IPS-18a (cell line): ENCODE data around the gene RAB30.
"Not testable (repeated sequence)": the region's sequence is repeated elsewhere in the genome, so short reads cannot be mapped to it uniquely, and the experiment has no call there.

Experiments
- H3K27ac ChIP-seq: one replicate; pipeline ENCODE4 v1.5.1; 2013; ENCODE audit warnings: low read length
- H3K27me3 ChIP-seq: one replicate; pipeline ENCODE4 v1.6.1; 2013; ENCODE audit warnings: mild to moderate bottlenecking, low read length; ENCODE audit not compliant: control insufficient read depth, insufficient read depth
- H3K36me3 ChIP-seq: one replicate; pipeline ENCODE4 v1.6.1; 2013; ENCODE audit warnings: low read depth, low read length; ENCODE audit not compliant: control insufficient read depth
- H3K4me1 ChIP-seq: one replicate; pipeline ENCODE4 v1.6.1; 2013; ENCODE audit warnings: low read depth, low read length; ENCODE audit not compliant: control insufficient read depth
- H3K4me3 ChIP-seq: one replicate; pipeline ENCODE4 v1.5.1; 2013; ENCODE audit warnings: low read length
- H3K9ac ChIP-seq: one replicate; pipeline ENCODE4 v1.6.1; 2013; ENCODE audit warnings: mild to moderate bottlenecking, low read length, moderate library complexity
- H3K9me3 ChIP-seq: one replicate; pipeline ENCODE4 v1.6.1; 2013; ENCODE audit warnings: low read depth, low read length; ENCODE audit not compliant: control insufficient read depth

RAB30 gene

DNA sequence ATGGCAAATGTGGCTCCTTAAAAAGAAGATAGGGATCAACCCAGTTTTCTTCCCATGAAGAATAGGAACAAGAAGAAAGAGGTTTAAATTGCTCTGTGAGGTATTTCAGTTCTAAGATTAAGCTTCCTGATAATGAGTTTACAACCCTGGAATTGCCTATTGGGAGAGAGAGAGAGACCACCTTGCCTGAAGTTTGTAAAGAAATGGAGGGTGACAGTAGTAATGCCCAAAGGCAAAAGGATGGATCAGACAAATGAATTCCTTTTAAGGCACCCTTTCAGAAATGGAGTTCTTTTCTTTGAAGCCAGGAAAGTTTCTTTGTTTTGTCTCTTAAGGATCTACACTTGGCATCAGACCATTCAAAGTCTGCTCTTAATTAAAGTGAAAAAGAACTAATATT lies 95.8 kb downstream of the RAB30 start:
- H3K9ac ChIP-seq, result no peak overlapping the region
- H3K9me3 ChIP-seq, result no peaks in the 10 kb centered on the region
- no peaks in the 10 kb centered on the region for H3K4me1 ChIP-seq
- no peak overlapping the region for H3K4me3 ChIP-seq
- H3K27me3 ChIP-seq, result no peaks in the 10 kb centered on the region
- no peaks in the 10 kb centered on the region for H3K36me3 ChIP-seq
- H3K27ac ChIP-seq, result no peak overlapping the region

DNA sequence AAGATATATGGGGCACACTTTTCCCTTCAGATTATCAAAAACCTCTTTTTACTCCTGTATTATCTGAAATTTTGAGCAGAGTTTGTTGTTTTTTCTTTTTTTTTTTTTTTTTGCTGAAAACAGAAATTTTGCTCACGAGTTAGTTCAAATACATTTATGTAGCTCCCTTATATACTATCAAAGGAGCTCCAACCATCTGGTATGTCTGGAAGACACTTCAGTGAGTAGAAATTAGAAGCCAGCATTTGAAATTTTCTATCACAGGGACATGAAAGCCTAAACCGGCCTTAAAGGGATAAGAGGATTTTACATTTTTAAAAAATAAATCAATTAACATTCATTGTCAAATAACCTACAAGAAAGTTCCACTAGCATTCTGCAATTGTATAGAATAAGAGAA lies 96.8 kb downstream of the RAB30 start:
- H3K9ac ChIP-seq, result no peak overlapping the region
- H3K4me3 ChIP-seq, result no peak overlapping the region
- H3K27me3 ChIP-seq, result no peaks in the 10 kb centered on the region
- no peaks in the 10 kb centered on the region for H3K36me3 ChIP-seq
- no peak overlapping the region for H3K27ac ChIP-seq
- H3K4me1 ChIP-seq, result no peaks in the 10 kb centered on the region
- H3K9me3 ChIP-seq, result no peaks in the 10 kb centered on the region

GRCh38 chr11:82974135-82974534 lies 97.6 kb downstream of the RAB30 start:
- H3K4me1 ChIP-seq, result no peaks in the 10 kb centered on the region
- H3K27ac ChIP-seq, result no peak overlapping the region
- no peaks in the 10 kb centered on the region for H3K9me3 ChIP-seq
- H3K36me3 ChIP-seq, result no peaks in the 10 kb centered on the region
- no peaks in the 10 kb centered on the region for H3K27me3 ChIP-seq
- H3K4me3 ChIP-seq, result no peak overlapping the region
- no peak overlapping the region for H3K9ac ChIP-seq

GRCh38 chr11:82972103-82972502 lies 99.6 kb downstream of the RAB30 start:
- H3K27me3 ChIP-seq, result no peaks in the 10 kb centered on the region
- no peaks in the 10 kb centered on the region for H3K4me1 ChIP-seq
- H3K4me3 ChIP-seq, result no peak overlapping the region
- H3K27ac ChIP-seq, result no peak overlapping the region
- H3K36me3 ChIP-seq, result no peaks in the 10 kb centered on the region
- no peak overlapping the region for H3K9ac ChIP-seq
- H3K9me3 ChIP-seq, result no peaks in the 10 kb centered on the region

GRCh38 chr11:82971519-82971946 lies 100.2 kb downstream of the RAB30 start:
- not testable (repeated sequence) for H3K4me1 ChIP-seq, H3K27me3 ChIP-seq, H3K27ac ChIP-seq, H3K4me3 ChIP-seq, H3K36me3 ChIP-seq, H3K9ac ChIP-seq, H3K9me3 ChIP-seq

DNA sequence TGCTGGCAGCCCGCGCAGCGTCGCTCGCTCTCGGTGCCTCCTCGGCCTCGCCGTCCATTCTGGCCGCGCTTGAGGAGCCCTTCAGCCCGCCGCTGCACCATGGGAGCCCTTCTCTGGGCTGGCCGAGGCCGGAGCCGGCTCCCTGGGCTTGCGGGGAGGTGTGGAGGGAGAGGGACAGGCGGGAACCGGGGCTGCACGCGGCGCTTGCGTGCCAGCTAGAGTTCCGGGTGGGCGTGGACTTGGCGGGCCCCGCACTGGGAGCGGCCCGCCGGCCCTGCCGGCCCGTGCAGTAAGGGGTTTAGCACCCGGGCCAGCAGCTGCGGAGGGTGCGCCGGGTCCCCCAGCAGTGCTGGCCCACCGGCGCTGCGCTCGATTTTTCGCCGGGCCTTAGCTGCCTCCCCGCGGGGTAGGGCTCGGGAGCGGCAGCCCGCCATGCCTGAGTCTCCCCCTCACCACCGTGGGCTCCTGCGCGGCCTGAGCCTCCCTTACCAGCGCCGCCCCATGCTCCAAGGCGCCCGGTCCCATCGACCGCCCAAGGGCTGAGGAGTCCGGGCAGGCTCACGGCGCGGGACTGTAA lies 101.1 kb downstream of the RAB30 start:
- H3K9ac ChIP-seq, H3K27ac ChIP-seq, H3K4me1 ChIP-seq: not testable (repeated sequence)

DNA sequence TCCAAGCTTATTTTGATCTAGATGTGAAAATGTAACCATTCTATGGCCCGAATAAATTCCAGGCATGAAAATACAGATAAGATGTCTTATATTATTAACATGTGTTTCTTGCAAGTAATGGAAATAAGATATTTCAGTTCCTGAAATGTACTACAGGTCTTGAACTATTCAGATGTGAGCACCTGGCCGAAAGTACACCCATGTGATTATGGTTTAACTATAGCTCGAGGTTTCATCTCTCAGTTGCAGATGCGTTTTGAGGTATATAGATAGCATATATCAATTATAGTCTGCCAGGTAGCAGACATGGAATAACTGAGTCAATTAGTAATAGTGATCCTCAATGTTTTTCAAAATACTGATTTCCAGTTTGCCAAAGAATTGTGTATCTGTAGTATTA lies 101.9 kb downstream of the RAB30 start:
- Histone ChIP-seq H3K27me3 (no peaks in the 10 kb centered on the region), H3K9me3 (no peaks in the 10 kb centered on the region), H3K27ac (no peak overlapping the region), H3K36me3 (no peaks in the 10 kb centered on the region), H3K4me3 (no peak overlapping the region), H3K4me1 (no peaks in the 10 kb centered on the region), H3K9ac (no peak overlapping the region)

More for the DNA sequence above, 101.1 kb downstream of the RAB30 start:
- not testable (repeated sequence) for H3K4me3 ChIP-seq, H3K36me3 ChIP-seq, H3K9me3 ChIP-seq, H3K27me3 ChIP-seq

GRCh38 chr11:82967381-82967780 lies 104.3 kb downstream of the RAB30 start:
- H3K27ac ChIP-seq, result no peak overlapping the region
- H3K4me1 ChIP-seq, result no peaks in the 10 kb centered on the region
- H3K9ac ChIP-seq, result no peak overlapping the region
- H3K27me3 ChIP-seq, result no peaks in the 10 kb centered on the region
- H3K36me3 ChIP-seq, result no peaks in the 10 kb centered on the region
- no peak overlapping the region for H3K4me3 ChIP-seq
- no peaks in the 10 kb centered on the region for H3K9me3 ChIP-seq

GRCh38 chr11:82962021-82962420 lies 109.7 kb downstream of the RAB30 start:
- H3K36me3 ChIP-seq, H3K9ac ChIP-seq, H3K27me3 ChIP-seq, H3K4me1 ChIP-seq, H3K27ac ChIP-seq, H3K4me3 ChIP-seq, H3K9me3 ChIP-seq: not testable (repeated sequence)

GRCh38 chr11:82960779-82961143 lies 110.9 kb downstream of the RAB30 start:
- Histone ChIP-seq H3K27ac (no peak overlapping the region), H3K4me3 (no peak overlapping the region), H3K9ac (no peak overlapping the region), H3K36me3 (no peaks in the 10 kb centered on the region), H3K4me1 (peaks cover 4% of the 10 kb centered on the region), H3K27me3 (no peaks in the 10 kb centered on the region), H3K9me3 (no peaks in the 10 kb centered on the region)

DNA sequence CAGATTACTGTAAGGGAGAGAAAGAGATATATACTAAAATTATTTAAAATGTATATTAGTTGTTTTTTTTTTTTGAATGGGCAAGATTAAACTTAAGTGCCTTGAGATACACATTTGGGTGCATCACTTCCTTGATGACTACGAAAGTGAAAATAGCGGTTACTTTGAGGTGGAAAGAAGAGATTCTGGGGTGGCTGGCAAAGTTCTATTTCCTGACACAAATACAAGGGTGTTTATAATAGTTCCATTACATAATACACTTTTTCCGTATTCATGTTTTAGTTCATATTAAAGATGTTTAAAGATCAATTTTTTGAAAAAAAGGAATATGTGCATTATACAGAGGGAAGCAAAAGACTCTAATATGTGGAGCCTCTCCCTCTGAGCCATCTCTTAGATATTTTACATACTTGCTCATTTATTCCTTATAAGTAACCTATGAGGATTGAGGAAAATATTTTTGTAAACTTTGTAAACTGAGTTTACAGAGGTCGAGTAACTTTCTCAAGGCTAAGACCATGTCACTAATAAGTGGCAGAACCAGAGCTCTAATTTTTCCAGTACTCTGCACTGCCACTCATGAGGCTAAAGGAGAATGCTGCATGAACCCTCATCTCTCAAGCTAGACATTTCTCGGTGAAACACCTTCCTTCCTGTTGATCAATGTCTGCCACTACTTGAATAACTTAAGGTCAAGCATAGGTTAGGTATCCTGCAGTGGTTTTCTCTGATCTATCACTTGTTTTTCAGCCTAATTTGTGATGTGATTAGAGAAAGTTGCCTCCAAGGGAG lies 111.5 kb downstream of the RAB30 start:
- Histone ChIP-seq H3K4me3 (no peak overlapping the region), H3K9ac (no peak overlapping the region), H3K27me3 (no peaks in the 10 kb centered on the region), H3K4me1 (peaks cover 5% of the 10 kb centered on the region), H3K27ac (no peak overlapping the region), H3K36me3 (no peaks in the 10 kb centered on the region), H3K9me3 (no peaks in the 10 kb centered on the region)

GRCh38 chr11:82955736-82956453 lies 115.8 kb downstream of the RAB30 start:
- H3K9me3 ChIP-seq, H3K27ac ChIP-seq, H3K36me3 ChIP-seq, H3K4me3 ChIP-seq, H3K9ac ChIP-seq, H3K27me3 ChIP-seq, H3K4me1 ChIP-seq: not testable (repeated sequence)
